Measurements from ENCODE around the gene WDR59.
"Not testable (repeated sequence)": the region's sequence is repeated elsewhere in the genome, so short reads cannot be mapped to it uniquely, and the experiment has no call there.

Gene WDR59

GRCh38 chr16:74999609-75000480 lies 14.9 kb upstream of the WDR59 start:
- Histone ChIP-seq H3K9ac (ENCODE audit: low read depth in 1 of 2, low read length in 2 of 2) (peak overlapping the region; percentile 54 to 69), H3K4me1 (ENCODE audit: control insufficient read depth in 2 of 2, insufficient read depth in 2 of 2, low read length in 2 of 2) (peaks cover 13 to 16% of the 10 kb centered on the region in 2 donors), H3K27me3 (ENCODE audit: control insufficient read depth in 2 of 2, insufficient read depth in 2 of 2, low read length in 2 of 2) (no peaks in the 10 kb centered on the region), H3K36me3 (ENCODE audit: control insufficient read depth in 2 of 2, insufficient read depth in 2 of 2, low read length in 2 of 2) (no peaks in the 10 kb centered on the region), H3K9me3 (ENCODE audit: control insufficient read depth in 2 of 2, low read length in 2 of 2) (no peaks in the 10 kb centered on the region), H3K27ac (ENCODE audit: low read depth in 2 of 2, low read length in 2 of 2) (peak overlapping the region; percentile 38 to 47), H3K4me3 (ENCODE audit: low read length in 2 of 2) (peak overlapping the region; percentile 73 to 83)

GRCh38 chr16:74999219-74999608 lies 14.3 kb upstream of the WDR59 start:
- Histone ChIP-seq H3K27me3 (ENCODE audit: control insufficient read depth in 2 of 2, insufficient read depth in 2 of 2, low read length in 2 of 2) (no peaks in the 10 kb centered on the region), H3K4me3 (ENCODE audit: low read length in 2 of 2) (peak overlapping the region; percentile 73 to 83), H3K9ac (ENCODE audit: low read depth in 1 of 2, low read length in 2 of 2) (peak overlapping the region in 1 of 2 donors; percentile 69)

GRCh38 chr16:74998481-74999218 lies 13.7 kb upstream of the WDR59 start, which contains the start of gene ZNRF1:
ZNRF1 (plus strand) TSS chr16:74999024; CDS start chr16:74999672, 648 bp downstream.
- Histone ChIP-seq H3K4me1 (ENCODE audit: control insufficient read depth in 2 of 2, insufficient read depth in 2 of 2, low read length in 2 of 2) (peaks cover 13 to 16% of the 10 kb centered on the region in 2 donors), H3K27ac (ENCODE audit: low read depth in 2 of 2, low read length in 2 of 2) (peak within 1 kb of the TSS; percentile 61 to 70), H3K4me3 (ENCODE audit: low read length in 2 of 2) (peak within 1 kb of the TSS; percentile 73 to 83), H3K9me3 (ENCODE audit: control insufficient read depth in 2 of 2, low read length in 2 of 2) (no peaks in the 10 kb centered on the region), H3K36me3 (ENCODE audit: control insufficient read depth in 2 of 2, insufficient read depth in 2 of 2, low read length in 2 of 2) (no peaks in the 10 kb centered on the region), H3K27me3 (ENCODE audit: control insufficient read depth in 2 of 2, insufficient read depth in 2 of 2, low read length in 2 of 2) (no peaks in the 10 kb centered on the region), H3K9ac (ENCODE audit: low read depth in 1 of 2, low read length in 2 of 2) (peak within 1 kb of the TSS; percentile 32 to 69)

More at GRCh38 chr16:74999219-74999608, 14.3 kb upstream of the WDR59 start:
- Histone ChIP-seq H3K36me3 (ENCODE audit: control insufficient read depth in 2 of 2, insufficient read depth in 2 of 2, low read length in 2 of 2) (no peaks in the 10 kb centered on the region), H3K9me3 (ENCODE audit: control insufficient read depth in 2 of 2, low read length in 2 of 2) (no peaks in the 10 kb centered on the region), H3K4me1 (ENCODE audit: control insufficient read depth in 2 of 2, insufficient read depth in 2 of 2, low read length in 2 of 2) (peaks cover 13 to 16% of the 10 kb centered on the region in 2 donors), H3K27ac (ENCODE audit: low read depth in 2 of 2, low read length in 2 of 2) (peak overlapping the region; percentile 38 to 47)

GRCh38 chr16:74997042-74997491 lies 12.1 kb upstream of the WDR59 start:
- Histone ChIP-seq H3K9me3 (ENCODE audit: control insufficient read depth in 2 of 2, low read length in 2 of 2) (no peaks in the 10 kb centered on the region), H3K36me3 (ENCODE audit: control insufficient read depth in 2 of 2, insufficient read depth in 2 of 2, low read length in 2 of 2) (no peaks in the 10 kb centered on the region), H3K4me1 (ENCODE audit: control insufficient read depth in 2 of 2, insufficient read depth in 2 of 2, low read length in 2 of 2) (peaks cover 17 to 18% of the 10 kb centered on the region in 2 donors), H3K27ac (ENCODE audit: low read depth in 2 of 2, low read length in 2 of 2) (no peak overlapping the region), H3K4me3 (ENCODE audit: low read length in 2 of 2) (no peak overlapping the region), H3K27me3 (ENCODE audit: control insufficient read depth in 2 of 2, insufficient read depth in 2 of 2, low read length in 2 of 2) (no peaks in the 10 kb centered on the region), H3K9ac (ENCODE audit: low read depth in 1 of 2, low read length in 2 of 2) (no peak overlapping the region)

- H3K9ac ChIP-seq (ENCODE audit: low read depth in 1 of 2, low read length in 2 of 2), result no peak overlapping the region
- no peaks in the 10 kb centered on the region for H3K27me3 ChIP-seq (ENCODE audit: control insufficient read depth in 2 of 2, insufficient read depth in 2 of 2, low read length in 2 of 2)
- no peak overlapping the region for H3K27ac ChIP-seq (ENCODE audit: low read depth in 2 of 2, low read length in 2 of 2)
- peaks cover 27 to 28% of the 10 kb centered on the region in 2 donors for H3K4me1 ChIP-seq (ENCODE audit: control insufficient read depth in 2 of 2, insufficient read depth in 2 of 2, low read length in 2 of 2)
- H3K9me3 ChIP-seq (ENCODE audit: control insufficient read depth in 2 of 2, low read length in 2 of 2), result no peaks in the 10 kb centered on the region
- H3K4me3 ChIP-seq (ENCODE audit: low read length in 2 of 2), result no peak overlapping the region
- H3K36me3 ChIP-seq (ENCODE audit: control insufficient read depth in 2 of 2, insufficient read depth in 2 of 2, low read length in 2 of 2), result no peaks in the 10 kb centered on the region
Observed at GRCh38 chr16:74995986-74996385, 11.1 kb upstream of the WDR59 start.

GRCh38 chr16:74991593-74992403 lies 6.9 kb upstream of the WDR59 start:
- Histone ChIP-seq H3K9me3 (ENCODE audit: control insufficient read depth in 2 of 2, low read length in 2 of 2) (no peaks in the 10 kb centered on the region), H3K9ac (ENCODE audit: low read depth in 1 of 2, low read length in 2 of 2) (peak overlapping the region; percentile 17 to 54), H3K4me1 (ENCODE audit: control insufficient read depth in 2 of 2, insufficient read depth in 2 of 2, low read length in 2 of 2) (peaks cover 12 to 15% of the 10 kb centered on the region in 2 donors), H3K4me3 (ENCODE audit: low read length in 2 of 2) (peak overlapping the region in 1 of 2 donors; percentile 23), H3K27ac (ENCODE audit: low read depth in 2 of 2, low read length in 2 of 2) (peak overlapping the region; percentile 43 to 55), H3K36me3 (ENCODE audit: control insufficient read depth in 2 of 2, insufficient read depth in 2 of 2, low read length in 2 of 2) (no peaks in the 10 kb centered on the region), H3K27me3 (ENCODE audit: control insufficient read depth in 2 of 2, insufficient read depth in 2 of 2, low read length in 2 of 2) (no peaks in the 10 kb centered on the region)

- H3K9me3 ChIP-seq (ENCODE audit: control insufficient read depth in 2 of 2, low read length in 2 of 2), result no peaks in the 10 kb centered on the region
- no peak overlapping the region for H3K27ac ChIP-seq (ENCODE audit: low read depth in 2 of 2, low read length in 2 of 2)
- no peaks in the 10 kb centered on the region for H3K36me3 ChIP-seq (ENCODE audit: control insufficient read depth in 2 of 2, insufficient read depth in 2 of 2, low read length in 2 of 2)
- H3K9ac ChIP-seq (ENCODE audit: low read depth in 1 of 2, low read length in 2 of 2), result no peak overlapping the region
- no peaks in the 10 kb centered on the region for H3K27me3 ChIP-seq (ENCODE audit: control insufficient read depth in 2 of 2, insufficient read depth in 2 of 2, low read length in 2 of 2)
- no peak overlapping the region for H3K4me3 ChIP-seq (ENCODE audit: low read length in 2 of 2)
- H3K4me1 ChIP-seq (ENCODE audit: control insufficient read depth in 2 of 2, insufficient read depth in 2 of 2, low read length in 2 of 2), result peaks cover 12 to 15% of the 10 kb centered on the region in 2 donors
Observed at GRCh38 chr16:74991268-74991592, 6.3 kb upstream of the WDR59 start.

- Histone ChIP-seq H3K9me3 (ENCODE audit: control insufficient read depth in 2 of 2, low read length in 2 of 2) (no peaks in the 10 kb centered on the region), H3K4me1 (ENCODE audit: control insufficient read depth in 2 of 2, insufficient read depth in 2 of 2, low read length in 2 of 2) (peaks cover 12 to 15% of the 10 kb centered on the region in 2 donors), H3K36me3 (ENCODE audit: control insufficient read depth in 2 of 2, insufficient read depth in 2 of 2, low read length in 2 of 2) (no peaks in the 10 kb centered on the region), H3K27ac (ENCODE audit: low read depth in 2 of 2, low read length in 2 of 2) (no peak overlapping the region), H3K4me3 (ENCODE audit: low read length in 2 of 2) (no peak overlapping the region), H3K9ac (ENCODE audit: low read depth in 1 of 2, low read length in 2 of 2) (no peak overlapping the region), H3K27me3 (ENCODE audit: control insufficient read depth in 2 of 2, insufficient read depth in 2 of 2, low read length in 2 of 2) (no peaks in the 10 kb centered on the region)
Observed at GRCh38 chr16:74990832-74991231, 5.9 kb upstream of the WDR59 start.

- H3K36me3 ChIP-seq (ENCODE audit: control insufficient read depth in 2 of 2, insufficient read depth in 2 of 2, low read length in 2 of 2); H3K9ac ChIP-seq (ENCODE audit: low read depth in 1 of 2, low read length in 2 of 2); H3K27me3 ChIP-seq (ENCODE audit: control insufficient read depth in 2 of 2, insufficient read depth in 2 of 2, low read length in 2 of 2); H3K27ac ChIP-seq (ENCODE audit: low read depth in 2 of 2, low read length in 2 of 2); H3K9me3 ChIP-seq (ENCODE audit: control insufficient read depth in 2 of 2, low read length in 2 of 2); H3K4me3 ChIP-seq (ENCODE audit: low read length in 2 of 2): not testable (repeated sequence)
- peaks cover 12 to 15% of the 10 kb centered on the region in 2 donors for H3K4me1 ChIP-seq (ENCODE audit: control insufficient read depth in 2 of 2, insufficient read depth in 2 of 2, low read length in 2 of 2)
Observed at GRCh38 chr16:74989864-74990263, 4.9 kb upstream of the WDR59 start.

All from mucosa of rectum (tissue), 2 donors.